Kidney capillary endothelial cell (primary cell): ENCODE data around the gene FTCDNL1.

Experiments used
- DNase-seq: peaks from one replicate; pipeline ENCODE4 v3.0.0-alpha.2; 2018; ENCODE audit warnings: low spot score

The FTCDNL1 gene

DNA sequence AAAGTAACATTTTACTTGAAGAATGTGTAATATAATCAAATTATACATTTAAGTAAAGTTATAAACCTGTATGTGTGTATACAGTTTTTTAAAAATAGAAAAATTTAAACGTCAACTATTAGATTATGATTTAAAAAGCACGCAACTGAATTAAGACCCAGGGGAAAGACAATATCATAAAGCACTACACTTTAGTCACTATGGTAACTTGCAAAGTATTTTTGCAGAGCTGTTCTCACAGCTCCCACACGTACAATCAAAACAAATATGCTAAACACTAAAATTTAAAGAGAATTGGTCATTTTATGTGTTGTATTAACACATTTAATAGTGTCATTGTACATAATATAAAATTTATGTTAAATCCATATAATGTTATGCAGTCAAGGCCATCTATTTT is 59.7 kb downstream of the FTCDNL1 start:
- no peak for DNase-seq

GRCh38 chr2:199784512-199784911 is 66.5 kb downstream of the FTCDNL1 start:
- no peak for DNase-seq

DNA sequence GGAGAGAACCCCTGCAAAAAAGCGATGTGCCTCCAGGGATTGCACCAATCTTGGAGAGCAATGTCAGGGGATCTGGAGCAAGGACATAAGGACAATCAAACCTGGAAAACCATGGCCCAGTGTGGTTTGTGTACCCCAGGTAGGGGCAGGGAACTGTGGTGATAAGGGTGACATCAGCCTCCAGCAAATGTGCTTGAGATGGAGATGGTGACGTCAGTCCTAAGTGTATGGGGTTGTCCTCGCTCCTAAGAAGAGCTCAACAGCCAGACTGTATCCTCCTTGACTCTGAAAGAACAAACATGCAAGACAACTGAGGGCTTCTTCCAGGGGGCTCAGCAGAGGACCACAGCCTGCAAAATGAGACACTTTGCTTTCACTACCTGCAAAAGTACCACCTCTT is 71.4 kb downstream of the FTCDNL1 start:
- no peak for DNase-seq

DNA sequence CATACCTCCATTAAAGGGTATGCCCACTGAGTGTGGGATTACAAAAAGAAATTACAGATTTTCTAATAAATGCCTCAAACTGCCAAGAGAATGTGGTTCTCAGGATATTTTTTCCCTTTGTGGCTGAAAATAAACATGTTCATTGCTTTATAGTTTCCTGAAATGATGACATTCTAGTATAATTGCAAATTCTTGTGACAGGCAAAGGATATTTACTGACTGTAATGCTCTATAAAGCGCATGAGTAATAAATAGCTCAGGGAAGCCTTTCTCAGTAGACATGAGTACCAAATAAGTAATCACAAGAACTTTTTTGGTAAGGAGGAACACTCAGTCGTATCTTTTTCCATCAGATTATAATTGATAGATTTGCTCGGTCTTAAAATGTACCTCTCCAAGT is 72.3 kb downstream of the FTCDNL1 start:
- DNase-seq = no peak

DNA sequence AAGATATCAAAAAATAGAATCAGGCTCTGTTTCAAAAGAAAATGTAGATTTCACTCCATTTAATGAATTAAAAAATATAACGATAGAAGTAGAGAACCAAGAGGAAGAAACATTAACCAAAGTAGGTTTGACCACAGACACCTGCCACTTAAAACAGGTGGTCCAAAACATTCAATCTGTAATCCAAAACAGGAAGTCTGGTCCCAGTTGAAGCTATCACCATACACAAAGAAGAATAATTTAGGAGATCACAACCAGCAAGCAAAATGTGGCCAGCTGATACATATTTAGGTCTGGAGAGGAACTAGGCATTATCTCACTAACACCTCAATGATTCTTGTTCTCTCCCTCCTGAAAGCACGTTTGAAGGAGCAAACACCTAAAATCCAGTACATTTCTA is 73.1 kb downstream of the FTCDNL1 start:
- DNase-seq = no peak

GRCh38 chr2:199777315-199777714 is 73.7 kb downstream of the FTCDNL1 start:
- no peak for DNase-seq

DNA sequence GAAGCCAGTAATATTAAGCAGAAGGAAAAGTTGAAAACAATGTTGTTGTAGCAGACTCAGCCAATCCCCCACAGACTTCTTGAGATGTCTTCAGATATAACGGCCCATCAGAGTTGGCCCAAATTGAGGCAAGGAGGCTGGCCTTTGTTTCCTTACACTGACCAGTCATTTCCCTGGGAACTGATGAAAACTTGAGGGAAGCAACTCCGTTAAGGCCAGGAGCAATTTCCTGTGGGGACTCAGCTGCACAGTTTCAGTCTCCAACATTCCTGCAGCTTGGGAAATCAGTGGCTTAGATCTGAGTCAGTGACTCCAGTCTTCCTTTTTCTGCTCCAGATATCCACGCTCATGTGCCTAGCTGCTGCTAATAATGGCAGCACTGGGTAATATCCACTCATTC is 75.7 kb downstream of the FTCDNL1 start:
- no peak for DNase-seq

DNA sequence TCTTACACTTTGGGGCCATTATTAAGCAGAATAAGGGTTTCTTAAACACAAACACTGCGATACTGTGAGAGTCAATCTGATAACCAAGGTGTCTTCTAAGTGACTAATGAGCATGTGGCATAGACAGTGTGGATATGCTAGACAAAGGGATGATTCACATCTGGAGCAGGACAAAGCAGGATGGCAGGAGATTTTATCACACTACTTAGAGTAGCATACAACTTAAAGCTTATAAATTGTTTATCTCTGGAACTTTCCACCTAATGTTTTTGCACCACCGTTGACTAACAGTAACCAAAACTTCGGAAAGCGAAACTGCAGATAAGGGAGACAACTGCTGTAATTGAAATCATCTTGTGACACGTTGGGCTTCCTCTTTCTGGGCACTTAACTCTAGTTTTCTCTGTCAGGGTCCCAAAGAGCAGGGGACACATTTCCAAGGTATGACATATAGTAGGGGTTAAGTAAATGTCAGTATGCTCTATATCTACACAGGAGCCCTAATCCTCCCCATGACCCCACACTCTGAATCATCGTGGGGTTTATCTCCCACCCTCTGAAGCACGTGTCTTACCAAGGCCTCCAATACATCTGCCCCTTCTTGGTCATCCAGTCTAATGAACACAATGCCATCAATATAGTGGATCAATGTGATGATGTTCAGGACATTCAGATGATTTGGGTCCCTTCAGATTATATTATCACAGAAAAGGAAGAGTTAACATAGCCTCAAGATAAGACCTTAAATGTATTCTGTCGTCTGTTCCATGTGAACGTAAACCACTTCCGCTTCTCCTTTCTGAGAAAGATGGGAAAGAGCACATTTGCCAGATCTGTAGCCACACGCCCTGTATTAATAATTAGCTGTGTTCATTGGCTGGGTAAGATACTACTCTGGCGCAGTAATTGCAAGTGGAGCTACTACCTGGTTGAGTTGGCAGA is 78.7 kb downstream of the FTCDNL1 start:
- no peak for DNase-seq

- no peak for DNase-seq
Measured at GRCh38 chr2:199770716-199771115, 80.3 kb downstream of the FTCDNL1 start.

DNA sequence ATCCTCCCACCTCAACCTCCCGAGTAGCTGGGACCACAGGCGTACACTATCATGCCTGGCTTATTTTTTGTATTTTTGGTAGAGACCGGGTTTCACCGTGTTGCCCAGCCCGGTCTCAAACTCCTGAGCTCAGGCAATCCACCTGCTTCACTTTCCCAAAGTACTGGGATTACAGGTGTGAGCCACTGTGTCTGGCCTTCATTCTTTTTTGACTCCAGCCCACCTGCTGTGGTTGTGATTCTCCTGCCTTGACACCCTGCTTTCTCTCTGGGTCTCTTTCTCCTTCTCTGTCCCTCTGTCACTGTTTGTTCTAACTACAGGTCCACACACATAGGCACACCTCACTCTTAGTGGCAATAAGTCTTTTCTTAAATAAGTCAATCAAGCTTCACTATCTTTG is 85.3 kb downstream of the FTCDNL1 start:
- no peak for DNase-seq

- no peak for DNase-seq
Measured at GRCh38 chr2:199764273-199764800, 86.7 kb downstream of the FTCDNL1 start.

DNA sequence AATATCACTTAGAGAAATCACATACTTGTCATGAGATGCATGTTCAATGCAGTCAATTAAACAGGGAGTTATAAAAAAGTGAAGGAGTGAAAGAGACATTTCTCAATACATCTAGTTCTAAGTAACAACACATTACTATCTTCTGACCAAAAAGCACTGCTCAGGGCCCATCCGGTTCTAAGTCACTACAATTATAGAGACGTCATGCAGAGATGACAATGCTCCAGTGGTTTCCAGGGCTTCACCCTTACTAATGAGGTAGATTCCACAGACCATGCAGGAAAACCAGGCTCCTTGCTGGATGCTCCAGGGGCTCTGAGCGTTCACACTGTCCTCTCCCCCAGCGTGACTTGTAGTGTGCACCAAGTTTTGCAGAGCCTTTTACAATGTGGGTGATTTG is 88.0 kb downstream of the FTCDNL1 start:
- no peak for DNase-seq

DNA sequence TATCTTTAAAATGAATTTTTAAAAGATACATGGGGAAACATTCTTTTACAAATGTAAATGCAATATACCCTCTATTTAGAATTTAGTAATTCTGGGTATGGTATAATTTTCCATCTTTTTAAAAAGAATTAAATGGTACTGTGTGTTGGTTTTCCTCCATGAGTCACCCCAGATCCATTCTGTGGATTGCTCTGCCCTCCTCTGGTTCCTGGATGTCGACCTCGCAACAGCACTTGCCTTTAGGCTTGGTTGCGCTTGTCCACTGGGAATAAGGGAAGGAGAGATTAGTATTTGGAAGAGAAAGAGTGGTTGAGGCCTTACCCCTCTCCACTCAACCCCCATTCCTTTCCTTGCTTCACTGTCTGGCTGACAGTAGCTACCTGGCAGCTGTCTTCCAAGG is 90.4 kb downstream of the FTCDNL1 start:
- DNase-seq = no peak

GRCh38 chr2:199757233-199757870 is 93.6 kb downstream of the FTCDNL1 start:
- DNase-seq = no peak

DNA sequence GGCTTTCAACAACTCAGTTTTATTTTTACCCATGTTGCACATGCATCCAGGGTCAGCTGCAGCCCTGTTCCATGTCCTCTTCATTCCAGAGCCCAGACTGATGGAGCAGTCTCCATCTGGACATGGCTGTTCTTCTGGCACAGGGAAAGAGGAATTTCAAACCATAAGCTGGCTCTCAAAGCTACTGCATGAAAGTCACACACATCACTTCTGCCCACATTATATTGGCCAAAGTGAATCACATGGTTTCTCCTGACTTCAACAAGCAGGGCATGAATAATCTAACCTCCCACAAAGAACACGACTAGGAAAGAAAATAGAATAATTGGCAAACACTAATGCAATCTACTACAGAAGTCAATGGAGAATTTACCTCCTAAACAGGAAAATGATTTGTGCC is 94.2 kb downstream of the FTCDNL1 start:
- no peak for DNase-seq

GRCh38 chr2:199756211-199756610 is 94.8 kb downstream of the FTCDNL1 start:
- DNase-seq = no peak

GRCh38 chr2:199754766-199755165 is 96.2 kb downstream of the FTCDNL1 start:
- DNase-seq = no peak

DNA sequence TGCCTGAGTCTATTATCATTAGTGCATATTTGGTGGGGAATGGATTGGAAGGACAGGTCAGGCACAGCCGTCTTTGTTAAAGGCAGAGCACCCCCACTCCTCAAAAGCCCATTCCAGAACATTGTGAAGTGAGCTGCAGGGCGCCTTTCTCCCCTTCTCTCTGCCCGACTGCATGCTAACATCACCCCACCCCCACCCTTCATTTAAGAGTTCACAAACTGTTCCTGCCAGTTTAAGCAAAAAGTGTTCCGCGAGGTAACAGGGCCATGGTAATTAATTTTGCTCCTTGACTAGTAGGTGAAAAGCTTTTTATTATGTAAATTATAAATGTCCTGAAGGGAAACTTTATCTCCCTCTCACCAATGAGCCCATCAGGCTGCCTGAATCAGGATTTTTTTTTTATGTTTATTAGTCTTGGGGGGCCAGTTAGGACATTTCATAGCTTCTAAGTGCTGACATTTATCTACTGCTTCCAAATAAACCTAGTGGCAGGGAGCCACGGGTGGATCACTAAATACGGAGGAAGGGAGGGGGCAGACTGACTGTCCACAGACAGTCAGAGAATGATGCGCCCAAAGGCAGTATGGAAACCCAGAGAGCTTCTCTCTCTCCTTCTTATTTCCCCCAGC is 99.4 kb downstream of the FTCDNL1 start:
- no peak for DNase-seq

DNA sequence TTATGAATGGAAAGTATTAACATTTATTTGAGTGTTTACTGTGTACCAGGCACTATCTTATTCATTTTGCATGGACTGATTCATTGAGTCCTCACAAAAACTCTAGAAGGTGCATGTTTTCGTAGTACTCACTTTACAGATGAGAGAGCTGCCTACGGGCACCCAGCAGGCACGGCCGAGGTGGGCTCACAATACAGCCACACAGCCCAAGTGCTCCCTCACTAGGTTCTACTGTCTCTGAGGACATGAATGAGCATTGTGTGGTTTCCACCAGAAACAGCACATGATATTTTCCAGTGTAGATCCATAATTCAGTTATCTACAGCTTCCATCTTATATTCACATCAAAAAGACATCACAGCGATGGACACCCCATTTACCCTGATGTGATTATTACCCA is 101.4 kb downstream of the FTCDNL1 start:
- no peak for DNase-seq

GRCh38 chr2:199744724-199745123 is 106.3 kb downstream of the FTCDNL1 start:
- no peak for DNase-seq

GRCh38 chr2:199744260-199744659 is 106.7 kb downstream of the FTCDNL1 start:
- no peak for DNase-seq

DNA sequence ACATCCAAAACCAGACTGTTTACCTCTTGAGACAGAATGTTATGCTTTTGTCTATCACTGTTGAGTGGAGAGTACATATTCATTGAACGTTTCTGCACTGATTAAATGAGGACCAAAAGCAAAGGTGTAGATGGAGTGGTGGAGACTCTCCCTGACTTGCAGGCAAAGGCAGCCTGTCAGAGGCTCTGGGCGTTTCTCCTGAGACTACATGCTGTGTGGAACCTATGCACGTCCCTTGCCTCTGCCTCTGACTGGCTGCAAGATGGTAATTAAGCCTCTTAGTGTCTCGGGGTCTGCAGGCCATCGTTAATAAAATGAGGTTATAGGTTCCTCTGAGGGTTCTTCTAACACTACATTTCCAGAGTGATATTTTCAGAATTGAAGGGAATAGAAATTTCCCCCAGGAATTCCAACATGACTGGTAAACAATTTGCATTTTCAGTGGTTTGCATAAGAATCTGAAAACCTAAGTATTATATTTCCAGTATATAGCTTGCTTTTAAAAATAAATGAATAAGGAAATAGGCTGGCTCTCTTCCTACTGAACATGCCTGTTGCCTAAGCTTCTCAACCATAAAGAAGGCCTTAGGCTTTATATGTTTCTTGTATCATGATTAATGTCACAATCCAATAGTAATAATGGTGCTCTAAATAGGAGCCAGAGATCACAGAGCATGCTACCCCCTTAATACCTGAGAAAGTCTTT is 107.4 kb downstream of the FTCDNL1 start:
- no peak for DNase-seq
